HL-60 (cell line): Measurements from ENCODE around the gene PKP4.

Experiments
- DNase-seq, 2 experiments: peaks; one replicate each; pipeline ENCODE4 v3.0.0-alpha.2; 2010 to 2020; ENCODE audit warnings: low read depth in 1 of 2, low spot score in 1 of 2
- H3K27ac ChIP-seq: fragments of 250-450 bp; sonication (Bioruptor Pico); replicated peaks from 2 replicates; pipeline ENCODE4 v1.5.1; 2020; ENCODE audit warnings: mild to moderate bottlenecking, moderate library complexity
- H3K27me3 ChIP-seq: fragments of 250-450 bp; sonication (Bioruptor Pico); 2 replicates; pipeline ENCODE4 v1.5.1; 2021; ENCODE audit warnings: mild to moderate bottlenecking, moderate library complexity; ENCODE audit not compliant: insufficient read depth, poor library complexity, severe bottlenecking
- H3K4me3 ChIP-seq: replicated peaks from 2 replicates; pipeline ENCODE4 v1.5.1; 2011; ENCODE audit warnings: mild to moderate bottlenecking, control low read depth, low read length; ENCODE audit not compliant: insufficient read depth
- GABPA ChIP-seq: IDR thresholded peaks from 2 replicates; pipeline ENCODE4 v1.6.1; 2012; ENCODE audit warnings: low read depth
- POLR2AphosphoS5 ChIP-seq: IDR thresholded peaks from 2 replicates; pipeline ENCODE4 v1.6.1; 2012; ENCODE audit warnings: low read depth
- SPI1 ChIP-seq: IDR thresholded peaks from 2 replicates; pipeline ENCODE4 v1.6.1; 2012; ENCODE audit warnings: low read depth, mild to moderate bottlenecking, borderline replicate concordance
- TF ChIP-seq, protein P1 (sequence below): IDR thresholded peaks from one replicate; pipeline ENCODE4 v1.5.1; 2011; ENCODE audit warnings: low read length, control low read depth, inconsistent platforms; ENCODE audit not compliant: insufficient read depth
- TF ChIP-seq, protein P2 (sequence below): IDR thresholded peaks from 2 replicates; pipeline ENCODE4 v1.6.1; 2012; ENCODE audit warnings: low read depth; ENCODE audit not compliant: insufficient replicate concordance

The PKP4 gene

DNA sequence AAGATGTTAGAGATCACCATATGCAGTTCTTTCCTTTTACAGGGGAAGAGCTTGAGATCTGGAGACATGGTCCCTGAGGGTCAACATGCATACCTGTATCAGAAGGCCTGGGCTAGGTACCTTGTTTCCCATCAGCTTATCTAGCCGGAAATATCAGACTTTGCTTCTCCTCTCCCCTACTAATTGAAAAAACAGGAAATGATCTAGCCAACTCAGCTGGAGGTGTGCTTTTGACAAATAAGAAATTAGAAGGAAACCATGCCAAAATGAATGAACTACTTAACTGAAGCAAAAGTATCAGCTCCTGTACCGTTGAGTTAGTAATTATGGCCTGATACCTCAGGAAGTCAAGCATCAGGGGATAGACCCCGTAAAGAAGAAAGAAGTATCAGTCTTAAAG lies 20.4 kb downstream of the PKP4 start:
- Histone ChIP-seq H3K27ac (no peak overlapping the region), H3K27me3 (no peaks in the 10 kb centered on the region), H3K4me3 (no peak overlapping the region)
- TF ChIP-seq SPI1: peak; percentile 15; the same call in 1 of the 2 replicates
- TF ChIP-seq GABPA: no peak
- DNase-seq: no peak

DNA sequence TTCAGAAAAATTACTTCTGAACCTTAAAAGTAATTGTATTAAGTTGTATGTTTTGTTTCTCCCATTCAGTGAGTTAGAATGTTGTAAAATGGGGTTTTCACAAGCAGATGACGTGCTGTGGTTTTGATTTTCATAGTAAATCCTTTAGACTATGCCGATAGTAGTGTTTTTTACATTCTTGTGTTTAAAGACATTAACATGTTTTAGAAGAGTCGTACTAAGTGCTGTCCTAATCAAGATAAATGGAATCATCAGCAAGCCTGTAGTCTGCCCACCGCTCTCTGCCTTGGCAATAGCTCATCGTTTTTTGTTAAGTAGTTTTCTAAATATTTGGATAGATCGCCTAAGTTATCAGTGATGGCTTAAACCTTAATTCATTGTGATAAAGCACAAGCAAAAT lies 21.5 kb downstream of the PKP4 start:
- Histone ChIP-seq H3K4me3 (no peak overlapping the region), H3K27ac (no peak overlapping the region), H3K27me3 (no peaks in the 10 kb centered on the region)
- DNase-seq: no peak
- TF ChIP-seq SPI1 (no peak), GABPA (no peak), POLR2AphosphoS5 (no peak)
- TF ChIP-seq, protein P1, sequence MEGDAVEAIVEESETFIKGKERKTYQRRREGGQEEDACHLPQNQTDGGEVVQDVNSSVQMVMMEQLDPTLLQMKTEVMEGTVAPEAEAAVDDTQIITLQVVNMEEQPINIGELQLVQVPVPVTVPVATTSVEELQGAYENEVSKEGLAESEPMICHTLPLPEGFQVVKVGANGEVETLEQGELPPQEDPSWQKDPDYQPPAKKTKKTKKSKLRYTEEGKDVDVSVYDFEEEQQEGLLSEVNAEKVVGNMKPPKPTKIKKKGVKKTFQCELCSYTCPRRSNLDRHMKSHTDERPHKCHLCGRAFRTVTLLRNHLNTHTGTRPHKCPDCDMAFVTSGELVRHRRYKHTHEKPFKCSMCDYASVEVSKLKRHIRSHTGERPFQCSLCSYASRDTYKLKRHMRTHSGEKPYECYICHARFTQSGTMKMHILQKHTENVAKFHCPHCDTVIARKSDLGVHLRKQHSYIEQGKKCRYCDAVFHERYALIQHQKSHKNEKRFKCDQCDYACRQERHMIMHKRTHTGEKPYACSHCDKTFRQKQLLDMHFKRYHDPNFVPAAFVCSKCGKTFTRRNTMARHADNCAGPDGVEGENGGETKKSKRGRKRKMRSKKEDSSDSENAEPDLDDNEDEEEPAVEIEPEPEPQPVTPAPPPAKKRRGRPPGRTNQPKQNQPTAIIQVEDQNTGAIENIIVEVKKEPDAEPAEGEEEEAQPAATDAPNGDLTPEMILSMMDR: no peak
- TF ChIP-seq, protein P2, sequence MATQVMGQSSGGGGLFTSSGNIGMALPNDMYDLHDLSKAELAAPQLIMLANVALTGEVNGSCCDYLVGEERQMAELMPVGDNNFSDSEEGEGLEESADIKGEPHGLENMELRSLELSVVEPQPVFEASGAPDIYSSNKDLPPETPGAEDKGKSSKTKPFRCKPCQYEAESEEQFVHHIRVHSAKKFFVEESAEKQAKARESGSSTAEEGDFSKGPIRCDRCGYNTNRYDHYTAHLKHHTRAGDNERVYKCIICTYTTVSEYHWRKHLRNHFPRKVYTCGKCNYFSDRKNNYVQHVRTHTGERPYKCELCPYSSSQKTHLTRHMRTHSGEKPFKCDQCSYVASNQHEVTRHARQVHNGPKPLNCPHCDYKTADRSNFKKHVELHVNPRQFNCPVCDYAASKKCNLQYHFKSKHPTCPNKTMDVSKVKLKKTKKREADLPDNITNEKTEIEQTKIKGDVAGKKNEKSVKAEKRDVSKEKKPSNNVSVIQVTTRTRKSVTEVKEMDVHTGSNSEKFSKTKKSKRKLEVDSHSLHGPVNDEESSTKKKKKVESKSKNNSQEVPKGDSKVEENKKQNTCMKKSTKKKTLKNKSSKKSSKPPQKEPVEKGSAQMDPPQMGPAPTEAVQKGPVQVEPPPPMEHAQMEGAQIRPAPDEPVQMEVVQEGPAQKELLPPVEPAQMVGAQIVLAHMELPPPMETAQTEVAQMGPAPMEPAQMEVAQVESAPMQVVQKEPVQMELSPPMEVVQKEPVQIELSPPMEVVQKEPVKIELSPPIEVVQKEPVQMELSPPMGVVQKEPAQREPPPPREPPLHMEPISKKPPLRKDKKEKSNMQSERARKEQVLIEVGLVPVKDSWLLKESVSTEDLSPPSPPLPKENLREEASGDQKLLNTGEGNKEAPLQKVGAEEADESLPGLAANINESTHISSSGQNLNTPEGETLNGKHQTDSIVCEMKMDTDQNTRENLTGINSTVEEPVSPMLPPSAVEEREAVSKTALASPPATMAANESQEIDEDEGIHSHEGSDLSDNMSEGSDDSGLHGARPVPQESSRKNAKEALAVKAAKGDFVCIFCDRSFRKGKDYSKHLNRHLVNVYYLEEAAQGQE: no peak

DNA sequence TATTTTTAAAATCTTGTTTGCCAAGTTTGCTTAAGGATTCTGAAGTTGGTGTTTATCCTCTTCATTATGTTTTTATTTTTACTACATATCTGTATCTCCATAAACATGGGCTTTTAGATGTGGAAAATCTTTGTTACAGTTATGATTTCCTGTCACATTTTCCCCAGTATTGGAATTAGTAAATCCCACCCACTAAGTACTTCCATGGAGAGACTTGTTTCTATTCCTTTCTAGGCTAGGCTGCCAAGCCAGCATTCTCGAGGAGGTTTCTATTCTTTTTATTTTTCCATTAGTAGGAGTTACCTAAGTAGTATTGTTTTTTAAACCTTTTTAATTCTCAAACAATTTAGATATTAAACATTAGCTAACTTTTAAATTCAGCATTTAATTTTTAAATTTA lies 22.1 kb downstream of the PKP4 start:
- Histone ChIP-seq H3K4me3 (no peak overlapping the region), H3K27ac (no peak overlapping the region), H3K27me3 (no peaks in the 10 kb centered on the region)
- TF ChIP-seq, protein P1: no peak
- no peak for TF ChIP-seq SPI1
- no peak for TF ChIP-seq GABPA
- TF ChIP-seq, protein P2: no peak
- no peak for TF ChIP-seq POLR2AphosphoS5
- DNase-seq: no peak

DNA sequence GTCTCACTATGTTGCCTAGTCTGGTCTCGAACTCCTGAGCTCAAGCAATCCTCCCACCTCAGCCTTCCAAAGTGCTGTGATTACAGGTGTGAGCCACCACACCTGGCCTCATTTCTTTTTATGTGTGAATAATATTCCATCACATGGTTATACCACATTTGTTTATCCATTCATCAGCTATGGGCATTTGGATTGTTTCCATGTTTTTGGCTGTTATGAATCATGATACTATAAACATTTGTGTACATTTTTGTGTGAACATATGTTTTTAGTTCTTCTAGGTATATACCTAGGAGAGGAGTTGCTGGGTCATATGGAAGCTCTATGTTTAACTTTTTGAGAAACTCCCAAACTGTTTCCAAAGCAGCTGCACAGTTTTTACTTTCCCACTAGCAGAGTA lies 24.4 kb downstream of the PKP4 start:
- H3K4me3 ChIP-seq: no peak overlapping the region
- TF ChIP-seq SPI1: no peak
- TF ChIP-seq, protein P2: no peak
- TF ChIP-seq, protein P1: no peak
- no peak for TF ChIP-seq POLR2AphosphoS5
- TF ChIP-seq GABPA: no peak
- no peaks in the 10 kb centered on the region for H3K27me3 ChIP-seq
- no peak overlapping the region for H3K27ac ChIP-seq
- DNase-seq: no peak
